SK-N-SH treated with all-trans-retinoic acid at 6 μM for 48 hours (cell line): ENCODE results near the gene DNER.
"Not testable (repeated sequence)": the region's sequence is repeated elsewhere in the genome, so short reads cannot be mapped to it uniquely, and the experiment has no call there.

Source experiments
- ATAC-seq: fragments of 200-7000 bp; cut with Tn5 transposase; 3 replicates; pipeline ENCODE4 v1.9.1; 2020; ENCODE audit warnings: mild to moderate bottlenecking, moderate library complexity
- BACH2 ChIP-seq: fragments of 250-450 bp; sonication (Bioruptor Pico); IDR thresholded peaks from 2 replicates; pipeline ENCODE4 v1.9.0; 2021; ENCODE audit warnings: mild to moderate bottlenecking, borderline replicate concordance
- CREB5 ChIP-seq: fragments of 250-450 bp; sonication (Bioruptor Pico); IDR thresholded peaks from 2 replicates; pipeline ENCODE4 v1.5.1; 2020; ENCODE audit warnings: low read depth, mild to moderate bottlenecking, moderate library complexity
- CSRNP3 ChIP-seq: fragments of 250-450 bp; sonication (Bioruptor Pico); IDR thresholded peaks from 2 replicates; pipeline ENCODE4 v1.5.1; 2021; ENCODE audit warnings: mild to moderate bottlenecking, moderate library complexity
- GLIS3 ChIP-seq: fragments of 250-450 bp; sonication (Bioruptor Pico); IDR thresholded peaks from 2 replicates; pipeline ENCODE4 v1.5.0; 2020; ENCODE audit warnings: mild to moderate bottlenecking, moderate library complexity
- ISL1 ChIP-seq: fragments of 250-450 bp; sonication (Bioruptor Pico); IDR thresholded peaks from 2 replicates; pipeline ENCODE4 v2.1.2; 2022; ENCODE audit warnings: mild to moderate bottlenecking, moderate library complexity
- OSR1 ChIP-seq: fragments of 250-450 bp; sonication (Bioruptor Pico); IDR thresholded peaks from 2 replicates; pipeline ENCODE4 v1.8.0; 2022; ENCODE audit warnings: moderate library complexity, mild to moderate bottlenecking, inconsistent platforms
- PATZ1 ChIP-seq: fragments of 250-450 bp; sonication (Bioruptor Pico); IDR thresholded peaks from 2 replicates; pipeline ENCODE4 v1.8.0; 2020; ENCODE audit warnings: mild to moderate bottlenecking, moderate library complexity, borderline replicate concordance
- POU6F1 ChIP-seq: fragments of 250-450 bp; sonication (Bioruptor Pico); IDR thresholded peaks from 2 replicates; pipeline ENCODE4 v1.8.0; 2021; ENCODE audit warnings: low read depth, mild to moderate bottlenecking, moderate library complexity, borderline replicate concordance
- PPARA ChIP-seq: fragments of 250-450 bp; sonication (Bioruptor Pico); IDR thresholded peaks from 2 replicates; pipeline ENCODE4 v1.5.0; 2020; ENCODE audit warnings: mild to moderate bottlenecking, borderline replicate concordance
- RARB ChIP-seq: fragments of 250-450 bp; sonication (Bioruptor Pico); IDR thresholded peaks from 2 replicates; pipeline ENCODE4 v1.8.0; 2021; ENCODE audit warnings: mild to moderate bottlenecking, moderate library complexity
- TCF4 ChIP-seq: fragments of 250-450 bp; sonication (Bioruptor Pico); IDR thresholded peaks from 2 replicates; pipeline ENCODE4 v1.8.0; 2021; ENCODE audit warnings: mild to moderate bottlenecking, moderate library complexity, borderline replicate concordance
- TOX ChIP-seq: fragments of 250-450 bp; sonication (Bioruptor Pico); IDR thresholded peaks from 2 replicates; pipeline ENCODE4 v1.8.0; 2021; ENCODE audit warnings: mild to moderate bottlenecking, moderate library complexity, borderline replicate concordance
- ZFP30 ChIP-seq: fragments of 450-650 bp; formaldehyde crosslinking; IDR thresholded peaks from 2 replicates; pipeline ENCODE4 v1.5.0; 2022; ENCODE audit warnings: mild to moderate bottlenecking, moderate library complexity
- ZNF70 ChIP-seq: fragments of 450-650 bp; formaldehyde crosslinking; IDR thresholded peaks from 2 replicates; pipeline ENCODE4 v1.5.0; 2020; ENCODE audit warnings: mild to moderate bottlenecking, moderate library complexity
- TF ChIP-seq, protein P1 (sequence below): fragments of 250-450 bp; sonication (Bioruptor Pico); IDR thresholded peaks from 2 replicates; pipeline ENCODE4 v1.5.0; 2020; ENCODE audit warnings: mild to moderate bottlenecking, moderate library complexity

Gene DNER

DNA sequence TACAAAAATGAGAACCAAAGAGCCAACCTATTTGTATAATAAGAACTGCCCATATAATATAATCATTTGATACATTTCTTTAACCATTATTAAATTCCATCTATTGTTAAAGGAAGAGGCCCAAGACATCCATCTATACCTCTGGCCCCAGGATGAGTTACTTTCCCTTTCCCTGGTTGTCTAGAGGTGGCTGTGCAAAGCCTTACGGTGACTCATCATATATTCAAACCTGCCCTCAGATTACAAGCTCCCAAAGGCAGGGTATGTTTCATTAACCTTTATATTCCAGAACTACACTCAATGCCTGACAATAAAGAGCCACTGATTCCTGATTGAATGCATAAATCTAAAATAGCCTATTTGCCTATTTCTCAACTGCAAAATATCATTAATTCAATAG lies 337.5 kb downstream of the DNER start:
- TF ChIP-seq TCF4 (CRISPR knock-in tag) (no peak), ZNF70 (no peak), ISL1 (CRISPR knock-in tag) (no peak), ZFP30 (CRISPR knock-in tag) (no peak), OSR1 (CRISPR knock-in tag) (no peak), POU6F1 (CRISPR knock-in tag) (no peak), TOX (CRISPR knock-in tag) (no peak), PATZ1 (no peak), CSRNP3 (CRISPR knock-in tag) (no peak), RARB (CRISPR knock-in tag) (no peak), GLIS3 (CRISPR knock-in tag) (no peak)
- TF ChIP-seq, protein P1, sequence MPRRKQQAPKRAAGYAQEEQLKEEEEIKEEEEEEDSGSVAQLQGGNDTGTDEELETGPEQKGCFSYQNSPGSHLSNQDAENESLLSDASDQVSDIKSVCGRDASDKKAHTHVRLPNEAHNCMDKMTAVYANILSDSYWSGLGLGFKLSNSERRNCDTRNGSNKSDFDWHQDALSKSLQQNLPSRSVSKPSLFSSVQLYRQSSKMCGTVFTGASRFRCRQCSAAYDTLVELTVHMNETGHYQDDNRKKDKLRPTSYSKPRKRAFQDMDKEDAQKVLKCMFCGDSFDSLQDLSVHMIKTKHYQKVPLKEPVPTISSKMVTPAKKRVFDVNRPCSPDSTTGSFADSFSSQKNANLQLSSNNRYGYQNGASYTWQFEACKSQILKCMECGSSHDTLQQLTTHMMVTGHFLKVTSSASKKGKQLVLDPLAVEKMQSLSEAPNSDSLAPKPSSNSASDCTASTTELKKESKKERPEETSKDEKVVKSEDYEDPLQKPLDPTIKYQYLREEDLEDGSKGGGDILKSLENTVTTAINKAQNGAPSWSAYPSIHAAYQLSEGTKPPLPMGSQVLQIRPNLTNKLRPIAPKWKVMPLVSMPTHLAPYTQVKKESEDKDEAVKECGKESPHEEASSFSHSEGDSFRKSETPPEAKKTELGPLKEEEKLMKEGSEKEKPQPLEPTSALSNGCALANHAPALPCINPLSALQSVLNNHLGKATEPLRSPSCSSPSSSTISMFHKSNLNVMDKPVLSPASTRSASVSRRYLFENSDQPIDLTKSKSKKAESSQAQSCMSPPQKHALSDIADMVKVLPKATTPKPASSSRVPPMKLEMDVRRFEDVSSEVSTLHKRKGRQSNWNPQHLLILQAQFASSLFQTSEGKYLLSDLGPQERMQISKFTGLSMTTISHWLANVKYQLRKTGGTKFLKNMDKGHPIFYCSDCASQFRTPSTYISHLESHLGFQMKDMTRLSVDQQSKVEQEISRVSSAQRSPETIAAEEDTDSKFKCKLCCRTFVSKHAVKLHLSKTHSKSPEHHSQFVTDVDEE (CRISPR knock-in tag): no peak
- TF ChIP-seq, all 23 proteins: peak for 0
- no peak for ATAC-seq

DNA sequence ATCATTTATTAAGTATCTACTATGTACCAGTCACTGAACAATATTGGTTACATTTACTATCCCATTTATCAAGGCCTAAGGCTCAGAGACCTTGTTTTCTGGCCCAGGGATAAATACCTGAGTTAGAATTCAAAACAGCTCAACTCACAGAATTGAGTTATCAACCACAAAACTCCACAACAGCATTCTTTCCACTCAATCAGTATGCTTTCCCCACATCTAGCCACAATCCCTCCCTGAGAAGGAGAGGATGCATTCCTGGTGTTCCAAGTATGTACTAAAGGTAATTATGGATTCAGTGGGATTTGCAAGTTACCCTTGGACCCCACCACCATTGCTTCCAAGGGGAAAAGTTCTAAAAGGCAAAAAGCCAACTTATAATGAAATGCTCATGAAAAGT lies 339.1 kb downstream of the DNER start:
- no peak for ATAC-seq

GRCh38 chr2:229373311-229373710 lies 341.0 kb downstream of the DNER start:
- not testable (repeated sequence) for ATAC-seq

More for the DNA sequence above, 339.1 kb downstream of the DNER start:
- TF ChIP-seq POU6F1 (CRISPR knock-in tag) (no peak), PPARA (CRISPR knock-in tag) (no peak), ISL1 (CRISPR knock-in tag) (no peak), BACH2 (CRISPR knock-in tag) (no peak), CREB5 (CRISPR knock-in tag) (no peak), PATZ1 (no peak), OSR1 (CRISPR knock-in tag) (no peak)
